Activated naive CD4-positive, alpha-beta T cell treated with anti-CD3 and anti-CD28 coated beads, Interleukin-2, amount 10 ng/mL, durations not matched to agents 7 days and 5 days (primary cell): ENCODE data around the gene EIF4B.

Source experiments
- CTCF ChIA-PET: fragments of 350-600 bp; sonication (Branson Sonifier 250); formaldehyde crosslinking; loops from one replicate; lab custom pipeline; 2021; ENCODE audit warnings: antibody characterized with exemption; lab: Charles Lee
- DNase-seq: peaks from one replicate; pipeline ENCODE4 v3.0.0-alpha.2; 2020
- H3K27ac Mint-ChIP-seq: one replicate; pipeline ENCODE4 v1.8.0; 2021; ENCODE audit warnings: mild to moderate bottlenecking, moderate library complexity, mixed read lengths
- H3K27me3 Mint-ChIP-seq: one replicate; pipeline ENCODE4 v1.8.0; 2021; ENCODE audit warnings: mild to moderate bottlenecking, mixed read lengths
- H3K36me3 Mint-ChIP-seq: one replicate; pipeline ENCODE4 v1.8.0; 2021; ENCODE audit warnings: mixed read lengths
- H3K4me1 Mint-ChIP-seq: one replicate; pipeline ENCODE4 v1.8.0; 2021; ENCODE audit warnings: mixed read lengths
- H3K4me3 Mint-ChIP-seq: one replicate; pipeline ENCODE4 v1.8.0; 2021; ENCODE audit warnings: mild to moderate bottlenecking, moderate library complexity, mixed read lengths
- H3K9me3 Mint-ChIP-seq: one replicate; pipeline ENCODE4 v1.8.0; 2021; ENCODE audit warnings: mixed read lengths

Gene EIF4B

DNA sequence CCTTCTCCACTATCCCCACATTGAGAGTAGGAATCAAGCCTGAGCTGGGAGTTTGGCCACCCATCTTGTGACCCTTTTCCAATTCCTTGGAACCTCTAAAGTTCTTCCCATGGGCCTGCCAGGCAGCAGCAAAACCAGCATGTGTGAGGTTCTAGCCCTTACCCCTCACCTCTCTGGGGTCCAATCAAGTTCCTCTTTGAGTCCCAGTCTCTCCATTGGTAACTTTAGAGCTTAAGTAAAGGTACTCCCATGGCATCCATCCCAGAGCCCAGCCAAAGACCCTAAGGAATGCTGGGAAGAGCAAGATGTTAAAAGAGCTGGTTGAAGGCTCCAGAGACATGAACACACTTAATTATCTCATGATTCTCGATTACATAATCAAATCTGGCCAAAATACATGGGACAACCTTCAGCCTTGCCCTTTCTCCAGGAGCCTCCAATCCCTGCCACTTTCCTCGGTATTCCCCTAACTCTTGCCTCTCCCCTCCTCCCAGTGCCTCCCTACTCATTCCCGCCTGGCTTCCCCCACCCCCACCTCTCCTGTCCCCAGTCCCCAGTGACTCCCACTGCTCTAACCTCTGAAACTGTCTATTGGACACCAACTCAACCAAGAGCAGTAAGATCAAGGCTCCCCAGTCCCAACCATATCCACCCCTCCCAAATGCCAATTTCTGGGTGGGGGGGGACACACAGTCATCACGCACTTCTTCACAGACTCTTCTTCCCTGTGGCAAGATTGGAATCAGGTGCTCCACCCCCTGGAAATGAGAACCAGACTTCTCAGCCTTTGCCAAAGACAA, 38.8 kb downstream of the EIF4B start:
- peaks cover 21% of the 10 kb centered on the region for H3K36me3 Mint-ChIP-seq
- no peak overlapping the region for H3K27ac Mint-ChIP-seq
- no peak overlapping the region for H3K4me3 Mint-ChIP-seq
- H3K27me3 Mint-ChIP-seq, result peaks cover 40% of the 10 kb centered on the region
- no peak for DNase-seq
- CTCF ChIA-PET, result interaction anchor here (0.5 to 6.3 kb wide), 9 partner anchors 9 to 561 kb away, joined by 3 to 33 read pairs (median 4); partner anchors contain the start of gene EIF4B
- H3K9me3 Mint-ChIP-seq, result no peaks in the 10 kb centered on the region
- H3K4me1 Mint-ChIP-seq, result peaks cover 28% of the 10 kb centered on the region

DNA sequence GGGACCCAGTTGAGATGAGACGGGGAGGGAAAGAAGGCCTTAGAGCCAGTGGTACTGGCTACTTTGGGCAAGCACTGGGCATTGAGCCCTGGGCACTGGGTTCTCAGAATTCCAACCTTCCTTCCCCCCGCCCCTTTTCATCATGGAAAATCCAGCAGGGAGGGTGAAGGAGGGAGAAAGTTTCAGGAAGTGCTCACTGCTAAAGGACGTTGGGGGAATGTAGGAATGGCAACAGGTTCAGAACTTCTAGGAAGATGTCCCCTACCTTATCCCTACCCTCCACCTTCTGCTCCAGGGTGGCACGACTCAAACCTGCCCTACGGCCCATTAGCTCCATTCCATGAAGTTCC, 39.4 kb downstream of the EIF4B start:
- Mint-ChIP-seq H3K9me3 (no peaks in the 10 kb centered on the region), H3K4me1 (peaks cover 28% of the 10 kb centered on the region), H3K27me3 (peaks cover 45% of the 10 kb centered on the region), H3K27ac (no peak overlapping the region), H3K36me3 (peaks cover 18% of the 10 kb centered on the region), H3K4me3 (peak overlapping the region; percentile 84)
- CTCF ChIA-PET, result interaction anchor here (0.5 to 6.3 kb wide), 9 partner anchors 8 to 560 kb away, joined by 3 to 33 read pairs (median 4); partner anchors contain the start of gene EIF4B
- DNase-seq, result no peak

DNA sequence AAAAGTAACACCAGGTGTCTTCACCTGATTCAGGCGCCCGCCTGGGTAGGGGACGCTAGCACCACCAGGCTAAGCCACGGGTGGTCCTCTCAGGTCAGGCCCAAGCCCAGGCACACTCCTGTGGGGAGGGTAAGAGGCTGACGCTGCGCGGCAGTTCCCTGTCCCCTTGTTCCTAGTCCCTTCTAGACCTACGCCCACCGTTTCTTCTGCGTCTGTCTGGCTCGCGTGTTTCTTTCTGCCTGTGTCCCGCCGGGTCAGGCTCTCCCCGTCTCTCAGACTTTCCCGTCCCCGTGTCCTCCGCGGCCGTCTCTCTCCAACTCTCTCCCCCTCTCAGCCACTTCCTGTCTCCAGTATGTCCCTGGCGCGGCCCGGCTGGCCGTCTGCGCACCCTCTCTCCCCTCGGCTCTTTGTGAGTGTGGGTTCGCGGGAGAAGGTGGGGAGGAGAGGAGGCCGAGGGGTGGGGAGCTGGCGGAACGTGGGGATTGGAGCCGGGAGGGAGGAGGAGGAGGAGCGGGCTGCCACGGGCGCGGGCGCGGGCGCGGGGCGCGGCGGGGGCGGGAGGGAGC, 40.5 kb downstream of the EIF4B start:
- H3K9me3 Mint-ChIP-seq, result no peaks in the 10 kb centered on the region
- CTCF ChIA-PET, result interaction anchor here (0.7 to 6.3 kb wide), 8 partner anchors 9 to 114 kb away, joined by 3 to 33 read pairs (median 6); partner anchors contain the start of genes EIF4B and SOAT2
- peaks cover 28% of the 10 kb centered on the region for H3K4me1 Mint-ChIP-seq
- DNase-seq, result no peak
- H3K27ac Mint-ChIP-seq, result peak overlapping the region; percentile 83
- peaks cover 52% of the 10 kb centered on the region for H3K27me3 Mint-ChIP-seq
- H3K4me3 Mint-ChIP-seq, result peak overlapping the region; percentile 84
- H3K36me3 Mint-ChIP-seq, result peaks cover 12% of the 10 kb centered on the region

DNA sequence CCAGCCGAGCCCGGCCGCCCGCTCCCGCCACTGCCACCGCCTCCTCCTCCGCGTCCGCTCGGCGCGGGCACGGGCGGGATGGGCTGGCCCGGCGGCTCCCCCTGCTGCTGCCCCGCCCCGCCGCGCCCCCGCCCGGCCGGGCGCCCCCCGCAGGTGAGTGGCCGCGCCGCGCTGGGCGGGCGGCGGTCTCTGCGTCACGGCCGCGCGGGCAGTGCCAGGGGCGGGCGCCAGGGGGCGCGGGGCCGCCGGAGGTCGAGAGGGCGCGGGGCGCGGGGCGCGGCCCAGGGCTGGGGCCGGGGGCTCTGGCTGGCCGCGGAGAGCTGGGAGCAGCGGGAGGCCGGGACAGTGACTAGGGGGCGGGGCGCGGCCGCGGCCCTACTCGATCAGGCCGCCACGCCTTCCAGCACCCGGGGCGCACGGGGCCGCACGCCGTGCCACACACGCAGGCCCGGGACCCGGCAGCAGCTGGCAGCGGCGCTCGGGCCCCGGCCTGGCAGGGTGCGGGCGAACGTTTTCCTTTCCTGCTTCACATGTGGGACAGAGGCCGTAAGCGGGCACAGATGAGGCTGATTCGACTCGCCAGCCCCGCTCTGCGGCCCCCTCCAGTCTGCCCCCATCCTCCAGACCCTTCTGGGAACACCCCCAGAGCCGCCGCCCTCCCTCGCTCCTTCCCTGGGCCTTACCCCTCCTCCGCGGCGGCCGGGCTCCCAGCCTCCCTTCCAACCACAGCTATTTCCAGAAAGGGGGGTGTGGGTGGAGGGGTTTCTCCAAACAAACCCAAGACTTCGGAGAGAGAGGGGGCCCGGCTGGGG, 41.2 kb downstream of the EIF4B start:
- CTCF ChIA-PET, result interaction anchor here (0.7 to 6.3 kb wide), 9 partner anchors 8 to 113 kb away, joined by 3 to 33 read pairs (median 5); partner anchors contain the start of genes SOAT2 and SPRYD3
- Mint-ChIP-seq H3K4me3 (peak overlapping the region; percentile 58), H3K27me3 (peaks cover 52% of the 10 kb centered on the region)

DNA sequence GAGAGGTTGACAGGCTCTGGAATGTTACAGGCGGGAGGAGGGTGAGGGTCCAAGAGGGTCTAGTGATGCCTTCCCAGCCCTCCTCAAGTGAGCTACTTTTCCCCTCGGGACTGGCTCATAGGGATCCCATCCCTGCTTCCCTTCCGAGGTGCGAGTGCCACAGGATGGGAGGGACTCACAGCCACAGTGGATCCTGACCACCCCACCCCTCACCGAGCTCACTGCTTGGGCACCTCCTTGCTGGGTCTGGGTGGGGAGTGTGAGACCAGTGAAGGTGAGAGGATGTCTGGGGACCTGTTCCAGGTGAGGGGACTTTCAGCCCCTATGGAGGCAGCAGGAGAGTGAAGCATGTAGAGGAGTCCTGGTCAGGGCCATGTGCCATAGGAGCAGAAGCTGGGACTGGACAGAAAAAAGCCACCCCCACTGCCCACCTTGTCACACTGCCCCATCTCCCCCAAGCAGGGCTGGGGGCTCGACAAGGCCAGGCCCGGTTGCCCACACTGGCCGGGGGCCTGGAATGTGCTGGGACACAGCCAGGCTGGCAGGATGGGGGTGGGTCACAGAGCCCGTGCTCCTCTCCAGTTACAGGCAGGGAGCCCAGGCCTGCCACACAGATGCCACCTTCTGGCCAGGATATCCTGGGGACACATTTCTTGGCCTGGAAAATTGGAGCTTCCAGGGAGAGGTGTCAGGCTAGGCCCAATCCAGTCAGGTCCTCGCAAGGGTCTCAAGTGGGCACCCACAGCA, 42.0 kb downstream of the EIF4B start:
- H3K27me3 Mint-ChIP-seq, result peaks cover 52% of the 10 kb centered on the region
- H3K27ac Mint-ChIP-seq, result peak overlapping the region; percentile 67
- H3K4me3 Mint-ChIP-seq, result peak overlapping the region; percentile 58
- H3K9me3 Mint-ChIP-seq, result no peaks in the 10 kb centered on the region
- no peak for DNase-seq
- CTCF ChIA-PET, result interaction anchor here (0.7 to 6.3 kb wide), 8 partner anchors 7 to 68 kb away, joined by 3 to 33 read pairs (median 6); partner anchors contain the start of genes SOAT2 and SPRYD3
- peaks cover 30% of the 10 kb centered on the region for H3K4me1 Mint-ChIP-seq
- H3K36me3 Mint-ChIP-seq, result no peaks in the 10 kb centered on the region

More for the DNA sequence above, 41.2 kb downstream of the EIF4B start:
- peaks cover 6% of the 10 kb centered on the region for H3K36me3 Mint-ChIP-seq
- no peak overlapping the region for H3K27ac Mint-ChIP-seq
- DNase-seq, result peak; percentile 73
- peaks cover 30% of the 10 kb centered on the region for H3K4me1 Mint-ChIP-seq
- no peaks in the 10 kb centered on the region for H3K9me3 Mint-ChIP-seq

DNA sequence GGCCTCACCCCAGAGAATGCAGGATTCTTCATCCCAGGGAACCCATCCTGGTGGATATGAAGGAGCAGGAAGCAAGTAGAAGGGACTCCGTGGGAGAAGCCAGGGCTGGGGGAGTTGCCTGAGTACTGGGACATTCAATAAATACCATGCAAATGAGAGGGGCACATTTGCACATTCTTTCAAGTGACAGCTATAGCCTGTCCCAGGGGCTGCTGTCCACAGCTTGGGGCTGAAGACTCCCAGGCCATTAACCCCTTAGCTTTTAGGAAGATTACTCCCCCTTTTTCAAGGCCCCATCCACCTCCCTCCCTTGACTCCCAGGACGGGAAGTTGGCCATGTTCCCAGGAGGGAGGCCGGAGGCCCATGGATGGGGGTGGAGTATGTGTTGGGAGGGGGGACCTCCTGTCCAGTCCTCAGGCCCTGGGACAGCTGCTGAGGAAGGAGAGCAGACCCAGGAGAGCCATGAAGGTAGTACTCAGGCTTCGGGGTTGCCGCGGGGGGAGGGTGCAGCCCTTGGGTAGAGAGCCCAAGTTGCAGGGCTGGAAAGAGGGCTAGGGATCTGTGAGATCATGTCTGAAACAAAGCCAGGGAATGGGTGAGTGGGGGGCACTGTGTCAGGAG, 42.6 kb downstream of the EIF4B start:
- CTCF ChIA-PET, result interaction anchor here (0.8 to 6.3 kb wide), 6 partner anchors 7 to 69 kb away, joined by 3 to 33 read pairs (median 6); partner anchors contain the start of gene SOAT2
- Mint-ChIP-seq H3K9me3 (no peaks in the 10 kb centered on the region), H3K4me3 (no peak overlapping the region)

DNA sequence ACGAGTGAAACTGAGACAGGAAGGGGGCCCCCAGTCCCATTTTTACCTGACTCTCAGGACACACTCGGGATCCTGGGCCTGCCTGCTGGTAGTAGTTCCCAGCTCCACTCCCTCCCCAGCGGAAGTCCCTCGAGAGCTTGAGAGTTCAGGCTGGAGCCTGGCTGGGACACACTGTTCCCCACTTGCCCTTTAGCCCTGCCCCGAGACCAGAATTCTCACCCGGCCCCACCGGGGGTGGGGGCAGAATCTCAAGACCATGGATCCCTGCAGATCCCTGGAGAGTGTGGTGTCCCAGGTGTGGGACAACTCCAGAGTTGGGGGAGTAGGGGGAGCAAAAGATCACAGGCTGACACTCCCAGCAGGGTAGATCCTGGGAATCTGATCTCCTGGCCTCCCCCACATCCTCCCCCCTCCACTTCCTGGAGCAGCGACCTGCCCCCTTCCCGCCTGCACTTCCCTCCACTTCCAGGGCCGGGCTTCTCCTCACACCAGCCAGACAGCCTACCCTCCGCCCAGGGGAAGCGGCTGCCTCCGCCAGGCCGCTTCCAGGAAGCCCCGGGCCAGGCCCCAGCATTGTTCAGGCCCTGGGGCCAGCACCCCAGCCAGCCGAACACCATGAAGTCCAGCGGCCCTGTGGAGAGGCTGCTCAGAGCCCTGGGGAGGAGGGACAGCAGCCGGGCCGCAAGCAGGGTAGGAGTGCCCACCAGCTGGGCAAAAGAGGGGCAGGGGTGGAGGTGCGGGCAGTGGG, 43.5 kb downstream of the EIF4B start, which contains the start of gene TNS2:
Gene TNS2 (plus strand): TSS at position 495 of the 748 bp plus-strand sequence. CDS start 121 bp downstream, at position 616.
- Mint-ChIP-seq H3K4me1 (peaks cover 39% of the 10 kb centered on the region), H3K4me3 (no peak within 1 kb of the TSS), H3K36me3 (no peaks in the 10 kb centered on the region), H3K27ac (peak within 1 kb of the TSS; percentile 39), H3K27me3 (peaks cover 48% of the 10 kb centered on the region), H3K9me3 (no peaks in the 10 kb centered on the region)
- DNase-seq, result no peak
- CTCF ChIA-PET, result interaction anchor here (0.8 to 2.6 kb wide), 2 partner anchors 36 to 41 kb away, joined by 3 to 6 read pairs; no protein-coding TSS in a partner anchor

More for the DNA sequence above, 42.6 kb downstream of the EIF4B start:
- Mint-ChIP-seq H3K36me3 (no peaks in the 10 kb centered on the region), H3K4me1 (peaks cover 35% of the 10 kb centered on the region), H3K27me3 (peaks cover 52% of the 10 kb centered on the region), H3K27ac (peak overlapping the region; percentile 67)
- DNase-seq, result no peak

DNA sequence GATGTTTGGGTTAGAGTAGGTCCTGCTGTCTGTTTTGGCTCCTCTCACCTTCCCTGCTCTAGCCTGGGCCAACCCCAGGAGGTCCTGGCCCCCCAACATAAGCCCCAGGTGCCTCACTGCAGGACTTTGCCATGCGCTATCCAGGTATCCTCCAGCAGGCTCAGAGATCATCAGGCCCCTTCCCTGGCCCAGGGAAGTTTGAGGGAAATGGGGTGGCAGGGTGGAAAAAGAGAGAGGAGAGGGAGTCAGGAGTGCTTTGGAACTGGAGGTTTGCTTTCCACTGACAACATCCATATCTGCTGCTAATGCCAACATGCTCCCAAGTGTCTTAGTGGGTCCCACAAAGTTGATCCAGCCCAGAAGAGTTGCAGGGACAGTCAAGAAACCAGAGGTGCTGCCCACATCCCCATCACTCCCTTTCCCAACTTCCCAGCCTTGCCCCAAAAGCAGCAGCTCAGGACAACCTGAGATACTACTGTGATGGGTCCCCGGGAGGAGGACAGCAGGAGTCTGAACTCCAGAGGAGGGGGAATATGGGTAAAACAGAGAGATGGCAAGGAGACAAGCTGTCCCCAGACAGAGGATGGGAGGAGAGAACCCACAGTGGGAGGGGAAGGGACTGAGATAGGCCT, 44.3 kb downstream of the EIF4B start:
- H3K4me3 Mint-ChIP-seq, result no peak overlapping the region
- no peak for DNase-seq

DNA sequence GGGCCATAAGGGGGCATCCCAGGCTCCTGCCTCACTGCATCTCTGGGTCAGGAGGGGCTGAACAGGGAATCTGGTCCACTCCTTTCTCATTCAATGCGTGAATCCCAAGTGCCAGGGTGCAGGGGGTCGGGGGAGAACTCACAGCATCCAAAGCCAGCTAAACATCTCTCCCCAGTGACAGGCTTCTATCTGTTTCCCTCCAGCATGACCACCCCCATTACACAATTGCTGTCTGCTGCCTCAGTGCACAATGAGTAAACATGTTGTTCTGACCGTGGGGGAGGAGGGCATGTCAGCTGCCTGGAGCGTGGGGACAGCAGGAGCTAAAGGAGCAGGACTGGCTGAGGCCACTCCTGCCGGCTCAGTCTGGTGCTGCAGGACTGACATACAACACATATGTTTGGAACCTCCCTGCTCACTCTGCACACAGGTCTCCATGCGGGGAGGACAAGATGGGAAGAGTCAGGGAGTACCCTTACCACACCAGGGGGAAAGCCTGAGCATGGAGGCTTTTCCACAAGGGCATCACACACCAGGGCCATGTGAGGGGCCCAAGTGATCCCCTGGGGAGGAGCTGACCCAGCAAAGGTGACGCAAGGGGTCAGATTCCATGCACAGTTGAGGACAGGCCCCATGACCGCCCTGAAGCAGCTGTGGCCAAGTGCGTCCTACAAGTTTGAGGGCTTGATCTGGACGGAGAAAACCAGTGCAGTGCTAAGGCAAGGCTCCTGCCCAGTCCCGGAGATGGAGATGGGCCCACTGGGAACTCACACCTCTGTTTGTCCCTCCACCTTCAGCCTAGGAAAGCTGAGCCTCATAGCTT, 45.0 kb downstream of the EIF4B start:
- Mint-ChIP-seq H3K27ac (no peak overlapping the region), H3K4me3 (no peak overlapping the region)
- no peak for DNase-seq

More for the DNA sequence above, 44.3 kb downstream of the EIF4B start:
- Mint-ChIP-seq H3K27me3 (peaks cover 43% of the 10 kb centered on the region), H3K4me1 (peaks cover 44% of the 10 kb centered on the region), H3K27ac (peak overlapping the region; percentile 39), H3K36me3 (no peaks in the 10 kb centered on the region), H3K9me3 (no peaks in the 10 kb centered on the region)
- CTCF ChIA-PET, result interaction anchor here (1.0 to 1.1 kb wide), 2 partner anchors 11 to 15 kb away, joined by 3 to 6 read pairs; no protein-coding TSS in a partner anchor

DNA sequence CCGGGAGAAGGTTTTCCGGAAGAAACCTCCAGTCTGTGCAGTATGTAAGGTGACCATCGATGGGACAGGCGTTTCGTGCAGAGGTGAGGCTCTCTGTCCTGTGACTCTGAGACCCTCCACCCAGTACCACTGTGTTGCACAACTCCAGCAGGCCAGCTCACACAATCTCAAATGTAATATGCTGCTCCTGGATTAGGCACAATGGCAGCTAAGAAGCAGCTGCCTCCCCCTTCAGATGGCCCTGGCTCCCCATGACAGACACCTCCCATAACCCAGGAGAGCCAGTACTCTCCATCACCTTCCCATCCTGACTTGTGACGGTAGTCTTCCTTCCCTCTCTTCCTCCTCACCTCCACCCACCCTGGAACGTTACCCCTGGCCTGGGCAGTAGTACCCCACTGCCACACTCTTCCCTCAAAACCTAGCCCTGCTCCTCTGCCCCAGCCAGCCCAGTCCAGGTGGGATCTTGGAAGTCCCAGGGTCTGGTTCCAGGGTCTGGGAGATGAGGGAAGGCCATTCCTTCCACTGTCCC, 45.7 kb downstream of the EIF4B start:
- H3K27me3 Mint-ChIP-seq, result peaks cover 41% of the 10 kb centered on the region
- H3K27ac Mint-ChIP-seq, result no peak overlapping the region
- H3K4me3 Mint-ChIP-seq, result no peak overlapping the region
- peaks cover 32% of the 10 kb centered on the region for H3K4me1 Mint-ChIP-seq
- CTCF ChIA-PET, result interaction anchor here (1.0 to 1.1 kb wide), 2 partner anchors 10 to 15 kb away, joined by 3 read pairs; no protein-coding TSS in a partner anchor
- no peaks in the 10 kb centered on the region for H3K9me3 Mint-ChIP-seq
- no peak for DNase-seq
- H3K36me3 Mint-ChIP-seq, result no peaks in the 10 kb centered on the region

More for the DNA sequence above, 45.0 kb downstream of the EIF4B start:
- H3K9me3 Mint-ChIP-seq, result no peaks in the 10 kb centered on the region
- peaks cover 43% of the 10 kb centered on the region for H3K27me3 Mint-ChIP-seq
- CTCF ChIA-PET, result interaction anchor here (1.0 to 1.1 kb wide), 3 partner anchors 10 to 15 kb away, joined by 3 to 6 read pairs (median 3); no protein-coding TSS in a partner anchor
- peaks cover 39% of the 10 kb centered on the region for H3K4me1 Mint-ChIP-seq
- no peaks in the 10 kb centered on the region for H3K36me3 Mint-ChIP-seq
